ENCODE measurements around the gene SPOCD1.

DNA sequence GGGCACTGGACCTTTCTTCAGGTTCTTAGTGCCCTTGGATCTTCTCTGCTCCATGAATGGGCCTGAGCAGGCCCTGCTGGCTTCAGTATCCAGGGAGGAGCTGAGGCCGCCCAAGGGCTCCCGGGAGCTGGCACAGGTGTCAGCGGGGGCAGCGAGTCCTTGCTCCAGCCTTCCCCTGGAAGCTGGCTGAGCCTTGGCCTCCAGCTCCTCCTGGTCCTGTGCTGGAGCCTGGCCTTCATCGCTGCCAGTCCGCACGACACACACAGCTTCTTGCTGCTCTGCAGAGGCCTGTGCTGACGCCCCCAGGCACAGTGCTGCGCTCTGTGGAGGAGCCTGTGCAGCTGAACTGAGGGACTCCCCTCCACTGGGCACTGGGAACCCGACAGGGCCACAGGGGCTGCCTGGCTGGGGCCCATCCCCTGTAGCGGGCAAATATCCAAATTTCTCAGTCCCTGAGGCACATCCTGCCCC is 1.7 kb downstream of the SPOCD1 start:
- TF ChIP-seq, protein P1, sequence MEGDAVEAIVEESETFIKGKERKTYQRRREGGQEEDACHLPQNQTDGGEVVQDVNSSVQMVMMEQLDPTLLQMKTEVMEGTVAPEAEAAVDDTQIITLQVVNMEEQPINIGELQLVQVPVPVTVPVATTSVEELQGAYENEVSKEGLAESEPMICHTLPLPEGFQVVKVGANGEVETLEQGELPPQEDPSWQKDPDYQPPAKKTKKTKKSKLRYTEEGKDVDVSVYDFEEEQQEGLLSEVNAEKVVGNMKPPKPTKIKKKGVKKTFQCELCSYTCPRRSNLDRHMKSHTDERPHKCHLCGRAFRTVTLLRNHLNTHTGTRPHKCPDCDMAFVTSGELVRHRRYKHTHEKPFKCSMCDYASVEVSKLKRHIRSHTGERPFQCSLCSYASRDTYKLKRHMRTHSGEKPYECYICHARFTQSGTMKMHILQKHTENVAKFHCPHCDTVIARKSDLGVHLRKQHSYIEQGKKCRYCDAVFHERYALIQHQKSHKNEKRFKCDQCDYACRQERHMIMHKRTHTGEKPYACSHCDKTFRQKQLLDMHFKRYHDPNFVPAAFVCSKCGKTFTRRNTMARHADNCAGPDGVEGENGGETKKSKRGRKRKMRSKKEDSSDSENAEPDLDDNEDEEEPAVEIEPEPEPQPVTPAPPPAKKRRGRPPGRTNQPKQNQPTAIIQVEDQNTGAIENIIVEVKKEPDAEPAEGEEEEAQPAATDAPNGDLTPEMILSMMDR (IDR thresholded peaks at IDR 0.05), result no peak
- no peak for TF ChIP-seq POLR2A (IDR thresholded peaks at IDR 0.05)

Measured in heart left ventricle (tissue), 13 donors.